A673 (cell line): ENCODE results near the gene TGM1. TPM values are rescaled to one million over a fixed set of nuclear protein-coding genes. Genes with fewer than 3 reads are reported as not detected.
"Not testable (repeated sequence)": the region's sequence is repeated elsewhere in the genome, so short reads cannot be mapped to it uniquely, and the experiment has no call there.

ENCODE experiments used
- BruUV-seq: library from RNA; stranded (reverse); fragments of 400-500 nt; replicated peaks from 2 replicates; lab custom pipeline; 2021; lab: Mats Ljungman, UMichigan
- CTCF ChIA-PET: fragments of 300-600 bp; sonication (Branson Sonifier 250); formaldehyde crosslinking; loops from one replicate; lab custom pipeline; 2022; ENCODE audit warnings: antibody characterized with exemption; lab: Charles Lee
- POLR2A ChIA-PET: fragments of 300-600 bp; sonication (Branson Sonifier 250); formaldehyde crosslinking; loops from one replicate; lab custom pipeline; 2022; ENCODE audit warnings: antibody characterized with exemption; ENCODE audit not compliant: low non-redundant PET; lab: Charles Lee
- DNase-seq: peaks from one replicate; pipeline ENCODE4 v3.0.0-alpha.2; 2015; ENCODE audit warnings: low spot score
- H3K27ac ChIP-seq: fragments of 200-600 bp; sonication (generic); 2 replicates; pipeline ENCODE4 v1.5.1; 2016; ENCODE audit warnings: mixed run types, low read depth, mild to moderate bottlenecking, mixed read lengths, antibody characterized with exemption, low read length; ENCODE audit not compliant: poor library complexity, severe bottlenecking
- H3K27me3 ChIP-seq: fragments of 200-600 bp; sonication (generic); replicated peaks from 2 replicates; pipeline ENCODE4 v1.6.1; 2017; ENCODE audit warnings: mixed run types, low read depth, mild to moderate bottlenecking, mixed read lengths, antibody characterized with exemption, low read length; ENCODE audit not compliant: insufficient read depth, poor library complexity
- H3K36me3 ChIP-seq: fragments of 200-600 bp; sonication (generic); 2 replicates; pipeline ENCODE4 v1.6.1; 2016; ENCODE audit warnings: mixed run types, mild to moderate bottlenecking, mixed read lengths, antibody characterized with exemption, low read length; ENCODE audit not compliant: insufficient read depth, poor library complexity, severe bottlenecking
- H3K4me1 ChIP-seq: fragments of 200-600 bp; sonication (generic); 2 replicates; pipeline ENCODE4 v1.6.1; 2017; ENCODE audit warnings: mixed run types, mild to moderate bottlenecking, mixed read lengths, antibody characterized with exemption, low read length; ENCODE audit not compliant: insufficient read depth, poor library complexity, severe bottlenecking
- H3K4me3 ChIP-seq: fragments of 200-600 bp; sonication (generic); 2 replicates; pipeline ENCODE4 v1.5.1; 2016; ENCODE audit warnings: low read depth, mixed run types, mild to moderate bottlenecking, mixed read lengths, low read length; ENCODE audit not compliant: poor library complexity, severe bottlenecking
- H3K9me3 ChIP-seq: fragments of 200-600 bp; sonication (generic); 2 replicates; pipeline ENCODE4 v1.6.1; 2016; ENCODE audit warnings: mixed run types, low read depth, mild to moderate bottlenecking, mixed read lengths, antibody characterized with exemption, low read length; ENCODE audit not compliant: poor library complexity, severe bottlenecking
- intact Hi-C: fragments of 100-400 bp; cut with micrococcal nuclease; formaldehyde crosslinking; loops from one replicate; pipeline ENCODE4 v1.10.0; 2022; ENCODE audit not compliant: unreplicated experiment
- total RNA-seq: library from RNA; stranded (reverse); gene quantifications from 2 replicates; pipeline ENCODE4 v1.2.3, GENCODE V29; 2021

The TGM1 gene
- total RNA-seq, 1 experiment from 2014 or later: 1.5 TPM

GRCh38 chr14:24202538-24202937 lies 60.4 kb downstream of the TGM1 start:
- H3K27me3 ChIP-seq, DNase-seq, POLR2A ChIA-PET, H3K9me3 ChIP-seq, H3K4me1 ChIP-seq, intact Hi-C loops, H3K4me3 ChIP-seq, H3K27ac ChIP-seq, BruUV-seq: not testable (repeated sequence)
- CTCF ChIA-PET: interaction anchor here (0.5 kb wide), 1 partner anchor 537 kb away, joined by 6 read pairs; no protein-coding TSS in a partner anchor
- H3K36me3 ChIP-seq: peaks cover 17% of the 10 kb centered on the region

Other genes starting within 250 kb of the TGM1 start
- 0.49 and 1.2 TPM in 2 replicates for gene CARMIL3, start 211.2 kb downstream of the TGM1 start, total RNA-seq
- not detected in 2 replicates for gene CPNE6, start 191.6 kb downstream of the TGM1 start, total RNA-seq
- gene PCK2, start 168.9 kb downstream of the TGM1 start, total RNA-seq: 16.8 and 46.3 TPM in 2 replicates
- 45.5 and 49.1 TPM in 2 replicates for gene DCAF11, start 148.4 kb downstream of the TGM1 start, total RNA-seq
- 1.6 and 1.9 TPM in 2 replicates for gene NRL, start 148.2 kb downstream of the TGM1 start, total RNA-seq
- gene FITM1, start 132.5 kb downstream of the TGM1 start, total RNA-seq: 0.48 TPM in 1 of 2 replicates, not detected in the other
- gene PSME1, start 127.0 kb downstream of the TGM1 start, total RNA-seq: 160 and 173 TPM in 2 replicates
- gene EMC9, start 121.6 kb downstream of the TGM1 start, total RNA-seq: 36.8 and 50.4 TPM in 2 replicates
- 171 and 172 TPM in 2 replicates for gene PSME2, start 116.6 kb downstream of the TGM1 start, total RNA-seq
- 59.9 and 62.1 TPM in 2 replicates for gene RNF31, start 115.7 kb downstream of the TGM1 start, total RNA-seq
- gene IRF9, start 101.9 kb downstream of the TGM1 start, total RNA-seq: 25.1 and 27.3 TPM in 2 replicates
- 5.4 and 8.4 TPM in 2 replicates for gene REC8, start 91.1 kb downstream of the TGM1 start, total RNA-seq
- 150 and 157 TPM in 2 replicates for gene IPO4, start 74.4 kb downstream of the TGM1 start, total RNA-seq
- gene TM9SF1, start 67.7 kb downstream of the TGM1 start, total RNA-seq: 46.9 and 55.5 TPM in 2 replicates
- 0.70 and 0.75 TPM in 2 replicates for gene TSSK4, start 57.5 kb downstream of the TGM1 start, total RNA-seq
- gene CHMP4A, start 49.7 kb downstream of the TGM1 start, total RNA-seq: 51.9 and 56.7 TPM in 2 replicates
- 21.3 and 22.4 TPM in 2 replicates for gene MDP1, start 47.1 kb downstream of the TGM1 start, total RNA-seq
- gene NEDD8, start 30.8 kb downstream of the TGM1 start, total RNA-seq: 257 and 266 TPM in 2 replicates
- 82.7 and 85.8 TPM in 2 replicates for gene GMPR2, start 30.2 kb downstream of the TGM1 start, total RNA-seq
- gene TINF2, start 20.6 kb downstream of the TGM1 start, total RNA-seq: 46.1 and 47.0 TPM in 2 replicates
- gene RABGGTA, start 8.4 kb upstream of the TGM1 start, total RNA-seq: 22.2 and 23.8 TPM in 2 replicates
- 13.3 and 14.5 TPM in 2 replicates for gene DHRS1, start 36.6 kb upstream of the TGM1 start, total RNA-seq
- gene NOP9, start 36.7 kb upstream of the TGM1 start, total RNA-seq: 34.0 and 37.1 TPM in 2 replicates
- 0.42 TPM in 1 of 2 replicates, not detected in the other for gene CIDEB, start 44.8 kb upstream of the TGM1 start, total RNA-seq
- 7.6 and 9.0 TPM in 2 replicates for gene LTB4R2, start 47.0 kb upstream of the TGM1 start, total RNA-seq
- 6.6 and 8.9 TPM in 2 replicates for gene LTB4R, start 48.3 kb upstream of the TGM1 start, total RNA-seq
- 0.84 and 1.5 TPM in 2 replicates for gene ADCY4, start 71.9 kb upstream of the TGM1 start, total RNA-seq
- not detected in 2 replicates for gene RIPK3, start 76.8 kb upstream of the TGM1 start, total RNA-seq
- 38.1 and 69.0 TPM in 2 replicates for gene NFATC4, start 105.0 kb upstream of the TGM1 start, total RNA-seq
- gene NYNRIN, start 135.8 kb upstream of the TGM1 start, total RNA-seq: 8.6 and 17.3 TPM in 2 replicates
- gene CBLN3, start 166.5 kb upstream of the TGM1 start, total RNA-seq: 0.80 and 1.4 TPM in 2 replicates
- gene KHNYN, start 166.8 kb upstream of the TGM1 start, total RNA-seq: 32.7 and 40.3 TPM in 2 replicates
- 49.1 and 52.1 TPM in 2 replicates for gene SDR39U1, start 179.6 kb upstream of the TGM1 start, total RNA-seq
- not detected in 2 replicates for gene CMA1, start 245.1 kb upstream of the TGM1 start, total RNA-seq